Endothelial cell of umbilical vein (primary cell): ENCODE data around the gene DPEP2. TPM values are rescaled to one million over a fixed set of nuclear protein-coding genes. Genes with fewer than 3 reads are reported as not detected.
A peak's percentile ranks its signal among the peaks of the same experiment; 100 is the strongest.

Source experiments
- BruUV-seq: library from RNA; stranded (reverse); fragments of 400-500 nt; replicated peaks from 2 replicates; lab custom pipeline; 2021; lab: Mats Ljungman, UMichigan
- CTCF ChIA-PET: fragments of 300-600, 350-600 bp; sonication (Branson Sonifier 250); formaldehyde crosslinking; loops from one replicate; lab custom pipeline; 2021; ENCODE audit warnings: antibody characterized with exemption, inconsistent platforms; lab: Charles Lee
- POLR2A ChIA-PET: fragments of 300-600, 350-600 bp; sonication (Branson Sonifier 250); formaldehyde crosslinking; loops from one replicate; lab custom pipeline; 2021; ENCODE audit warnings: antibody characterized with exemption, inconsistent platforms; lab: Charles Lee
- DNase-seq: peaks from one replicate; pipeline ENCODE4 v3.0.0-alpha.2; 2011; ENCODE audit warnings: low read depth, low spot score
- FAIRE-seq: peaks from 2 replicates; lab custom pipeline; 2011; peaks lifted over from hg19 to GRCh38; lab: Jason Lieb, UNC
- H2AFZ ChIP-seq: 2 replicates; pipeline ENCODE4 v1.6.0; 2012; ENCODE audit warnings: low read depth, low read length, control low read depth, inconsistent platforms
- H3K27ac ChIP-seq: 2 replicates; pipeline ENCODE4 v1.5.1; 2011; ENCODE audit warnings: low read depth, mild to moderate bottlenecking, control low read depth, low read length, moderate library complexity; ENCODE audit not compliant: insufficient read depth
- H3K27me3 ChIP-seq, 2 experiments: 2 replicates each; pipeline versions ENCODE4 v1.6.0 to v1.6.1; 2011; ENCODE audit warnings: low read length in 2 of 2, mixed read lengths in 1 of 2; ENCODE audit not compliant: control insufficient read depth in 2 of 2, insufficient read depth in 2 of 2
- H3K36me3 ChIP-seq, 2 experiments: 2 replicates in 1 of 2; 3 replicates in 1 of 2; pipeline ENCODE4 v1.5.1; 2011; ENCODE audit warnings: low read length in 2 of 2, mild to moderate bottlenecking in 1 of 2, moderate library complexity in 1 of 2; ENCODE audit not compliant: control insufficient read depth in 2 of 2, insufficient read depth in 2 of 2; ENCODE audit errors: extremely low read depth in 1 of 2
- H3K4me1 ChIP-seq: 3 replicates; pipeline ENCODE4 v1.5.1; 2011; ENCODE audit warnings: mild to moderate bottlenecking, low read length; ENCODE audit not compliant: control insufficient read depth, insufficient read depth; ENCODE audit errors: extremely low read depth
- H3K4me2 ChIP-seq: 2 replicates; pipeline ENCODE4 v1.6.1; 2011; ENCODE audit warnings: low read length, control low read depth, mixed read lengths; ENCODE audit not compliant: insufficient read depth
- H3K4me3 ChIP-seq, 3 experiments: fragments of 200-600 bp in 1 of 3; sonication (generic), shearing (Covaris generic) in 1 of 3; replicated peaks in 1 of 3; 2 replicates each; pipeline ENCODE4 v1.5.1; 2011 to 2016; ENCODE audit warnings: control low read depth in 3 of 3, low read length in 3 of 3, mild to moderate bottlenecking in 2 of 3, inconsistent platforms in 1 of 3, low read depth in 1 of 3, moderate library complexity in 1 of 3; ENCODE audit not compliant: insufficient read depth in 1 of 3
- H3K79me2 ChIP-seq: 2 replicates; pipeline ENCODE4 v1.6.0; 2012; ENCODE audit warnings: low read length, inconsistent platforms; ENCODE audit not compliant: control insufficient read depth, insufficient read depth
- H3K9ac ChIP-seq: replicated peaks from 2 replicates; pipeline ENCODE3; 2011; ENCODE audit warnings: low read length, control low read depth; ENCODE audit not compliant: insufficient read depth; ENCODE audit errors: extremely low read depth
- H3K9me1 ChIP-seq: replicated peaks from 3 replicates; pipeline ENCODE4 v1.6.0; 2011; ENCODE audit warnings: mild to moderate bottlenecking, low read length; ENCODE audit not compliant: control insufficient read depth, insufficient read depth; ENCODE audit errors: extremely low read depth
- H3K9me3 ChIP-seq: replicated peaks from 2 replicates; pipeline ENCODE4 v1.5.1; 2012; ENCODE audit warnings: low read length, inconsistent platforms; ENCODE audit not compliant: control insufficient read depth, insufficient read depth
- H4K20me1 ChIP-seq: replicated peaks from 2 replicates; pipeline ENCODE3; 2011; ENCODE audit warnings: mild to moderate bottlenecking, low read length; ENCODE audit not compliant: control insufficient read depth, insufficient read depth; ENCODE audit errors: extremely low read depth
- EZH2 ChIP-seq: IDR thresholded peaks from 2 replicates; pipeline ENCODE4 v1.6.1; 2012; ENCODE audit warnings: borderline replicate concordance, low read depth, mild to moderate bottlenecking, moderate library complexity, low read length, inconsistent platforms; ENCODE audit not compliant: severe bottlenecking
- FOS ChIP-seq: IDR thresholded peaks from 2 replicates; pipeline ENCODE4 v1.6.1; 2011; ENCODE audit warnings: mild to moderate bottlenecking, low read length, moderate library complexity, borderline replicate concordance; ENCODE audit not compliant: insufficient read depth
- GATA2 ChIP-seq: IDR thresholded peaks from 2 replicates; pipeline ENCODE4 v1.7.0; 2011; ENCODE audit warnings: low read depth, mild to moderate bottlenecking, moderate library complexity, mixed read lengths, low read length; ENCODE audit not compliant: insufficient read length, insufficient read depth
- JUN ChIP-seq: IDR thresholded peaks from 2 replicates; pipeline ENCODE4 v1.6.1; 2011; ENCODE audit warnings: borderline replicate concordance, low read depth; ENCODE audit not compliant: insufficient read length, insufficient read depth
- MYC ChIP-seq: IDR thresholded peaks from one replicate; pipeline ENCODE4 v1.6.1; 2011; ENCODE audit warnings: mild to moderate bottlenecking, low read depth, low read length
- POLR2A ChIP-seq: IDR thresholded peaks from 2 replicates; pipeline ENCODE4 v1.6.1; 2012; ENCODE audit warnings: low read depth, mild to moderate bottlenecking, control low read depth, low read length
- POLR2AphosphoS5 ChIP-seq: IDR thresholded peaks from 2 replicates; pipeline ENCODE4 v1.6.1; 2012; ENCODE audit warnings: low read depth, mild to moderate bottlenecking, control low read depth, low read length, moderate library complexity; ENCODE audit not compliant: insufficient read depth
- dilution Hi-C: fragments of 300-500 bp; cut with MboI; formaldehyde crosslinking; loops from one replicate; pipeline ENCODE4 v1.15.0; 2019; ENCODE audit warnings: low sequenced_read_pairs; ENCODE audit not compliant: extremely low pct_ligation_motif_present
- intact Hi-C: fragments of 100-400 bp; cut with micrococcal nuclease; formaldehyde crosslinking; loops from one replicate; pipeline ENCODE4 v1.10.0; 2022
- polyA plus RNA-seq, 4 experiments: library from polyadenylated mRNA; depleted of rRNA in 3 of 4; stranded (reverse) in 3 of 4; unstranded in 1 of 4; fragments of >200 nt; gene quantifications; 2 replicates each; pipeline versions ENCODE4 v1.2.1 to v1.2.3, GENCODE V29; 2011 to 2012; ENCODE audit warnings: missing spikeins in 1 of 4
- total RNA-seq: library from RNA; stranded (reverse); gene quantifications from 2 replicates; pipeline ENCODE4 v1.2.3, GENCODE V29; 2021
- TF ChIP-seq, protein P1 (sequence below), 2 donors: IDR thresholded peaks; 1 replicate in 1 of 2; 2 replicates in 1 of 2; pipeline ENCODE4 v1.5.1; 2011; ENCODE audit warnings: low read length in 2 of 2, mild to moderate bottlenecking in 2 of 2, moderate library complexity in 2 of 2, control low read depth in 1 of 2, inconsistent platforms in 1 of 2, low read depth in 1 of 2; ENCODE audit not compliant: insufficient read depth in 1 of 2; ENCODE audit errors: extremely low read depth in 1 of 2
- TF ChIP-seq, protein P2 (sequence below): IDR thresholded peaks from 2 replicates; pipeline ENCODE4 v1.6.1; 2011; ENCODE audit not compliant: insufficient read depth, insufficient read length

Gene DPEP2
- total and polyA plus RNA-seq, 2 donors (not counting 3 experiments of a cell fraction or from before 2014, with no cell fraction given) = 0.27 to 1.8 TPM

DNA sequence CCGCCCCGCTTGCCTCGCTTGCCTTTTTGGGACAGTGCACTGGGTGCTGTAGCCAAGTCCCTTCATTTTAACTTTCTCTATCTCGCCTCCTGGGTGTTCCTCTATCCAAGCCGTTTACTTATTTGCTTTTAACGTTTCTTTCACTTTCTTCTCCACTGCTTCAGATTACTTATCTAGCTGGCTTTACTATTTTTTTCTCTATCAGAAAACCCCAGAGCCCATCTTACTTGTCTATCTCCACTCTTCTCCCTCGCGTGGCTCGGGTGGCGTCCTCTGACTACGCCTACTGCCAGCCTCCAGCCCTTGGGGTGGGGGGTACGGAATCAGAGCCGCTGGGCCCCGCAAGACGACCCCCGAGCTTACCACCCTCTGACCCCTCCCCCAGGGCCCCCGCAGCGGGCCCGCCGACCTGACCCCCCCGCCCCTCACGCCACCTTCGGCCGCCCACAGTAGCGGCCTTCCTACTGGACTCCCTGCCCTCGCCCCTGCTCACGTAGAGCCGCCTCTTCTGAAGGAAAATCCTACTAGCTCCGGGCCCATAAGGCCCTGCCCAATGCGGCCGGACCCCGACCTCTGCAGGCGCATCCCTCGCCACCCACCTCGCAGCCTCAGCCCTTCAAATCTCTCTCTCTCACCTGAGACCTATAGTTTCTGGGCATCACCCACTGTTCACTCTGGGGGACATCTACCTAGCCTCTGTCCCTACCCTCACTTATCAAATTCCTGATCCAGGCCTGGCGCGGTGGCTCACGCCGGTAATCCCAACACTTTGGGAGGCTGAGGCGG lies 29.8 kb downstream of the DPEP2 start:
- dilution Hi-C loops (no loop called here), intact Hi-C loops (no loop called here)
- peak overlapping the region; percentile 49 to 97 (median 92) for H3K4me3 ChIP-seq
- DNase-seq = peak; percentile 20
- H3K27ac ChIP-seq = peak overlapping the region; percentile 70
- H3K27me3 ChIP-seq = no peaks in the 10 kb centered on the region
- no peaks in the 10 kb centered on the region for H3K9me3 ChIP-seq
- no peak for TF ChIP-seq JUN
- no peak for TF ChIP-seq GATA2
- H3K4me1 ChIP-seq = peaks cover 22% of the 10 kb centered on the region
- ChIA-PET CTCF (interaction anchor here (1.0 to 1.3 kb wide), 3 partner anchors 11 to 153 kb away, joined by 3 to 6 read pairs (median 3); no protein-coding TSS in a partner anchor), POLR2A (no interaction called here)
- no peak for FAIRE-seq
- no TSS peak for BruUV-seq
- no peaks in the 10 kb centered on the region for H4K20me1 ChIP-seq
- no peaks in the 10 kb centered on the region for H3K9me1 ChIP-seq
- H3K4me2 ChIP-seq = peak overlapping the region; percentile 78
- peak overlapping the region; percentile 77 for H2AFZ ChIP-seq
- H3K9ac ChIP-seq = peak overlapping the region; percentile 91
- no peaks in the 10 kb centered on the region for H3K36me3 ChIP-seq
- peaks cover 37% of the 10 kb centered on the region for H3K79me2 ChIP-seq

DNA sequence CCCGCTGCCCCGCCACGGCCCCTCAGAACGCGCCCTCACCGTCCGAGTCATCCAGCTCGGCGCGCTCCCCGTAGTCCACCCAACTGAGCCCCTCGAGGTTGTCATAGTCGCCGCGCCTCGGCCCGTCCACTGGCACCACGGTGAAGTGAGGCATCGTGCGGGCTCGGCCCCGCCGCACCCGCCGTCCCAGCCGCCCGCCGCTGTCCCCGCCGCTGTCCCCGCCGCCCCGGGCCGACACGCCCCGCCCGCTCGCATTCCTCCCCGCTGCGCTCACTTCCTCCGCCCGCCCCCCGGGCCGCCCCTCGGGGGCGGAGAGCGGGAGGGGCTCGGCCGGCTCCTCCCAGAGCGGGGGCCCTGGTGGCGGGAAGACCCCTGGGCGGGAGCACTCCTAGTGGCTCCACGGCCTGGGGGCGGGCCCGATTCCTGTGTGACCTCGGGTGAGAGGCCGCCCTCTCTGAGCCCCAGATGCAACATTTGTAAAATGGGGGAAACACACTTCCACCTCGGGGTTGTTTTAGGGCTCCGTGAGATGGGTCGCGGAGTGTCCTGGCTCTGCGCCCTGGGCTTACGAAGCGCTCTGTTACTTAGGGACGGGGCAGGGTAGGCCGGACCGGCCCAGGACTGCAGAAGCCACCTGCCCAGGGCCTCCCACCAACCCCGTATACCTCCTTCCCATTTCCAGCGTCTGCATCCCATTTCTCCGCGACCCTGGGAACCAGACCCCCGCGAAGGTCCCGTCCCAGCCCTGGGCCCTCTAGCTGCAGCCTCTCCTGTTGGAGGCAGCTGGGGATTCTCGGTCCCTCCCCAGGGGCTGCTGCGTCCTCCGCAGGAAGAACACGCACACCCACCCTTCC lies 30.7 kb downstream of the DPEP2 start, which contains the start of gene SLC12A4:
SLC12A4 (minus strand) TSS at position 238 of the 854 bp plus-strand sequence; CDS start at position 154, 84 bp downstream.
- TSS peak; percentile 52 for BruUV-seq
- dilution Hi-C loops = no loop called here
- FAIRE-seq = peak; percentile 86

More for the DNA sequence above, 30.7 kb downstream of the DPEP2 start, which contains the start of gene SLC12A4:
- H3K9me3 ChIP-seq = no peaks in the 10 kb centered on the region
- peaks cover 43% of the 10 kb centered on the region for H3K79me2 ChIP-seq
- TF ChIP-seq FOS (no peak), POLR2AphosphoS5 (peak; percentile 98), JUN (no peak), EZH2 (no peak), GATA2 (no peak), MYC (no peak), POLR2A (peak; percentile 86)
- TF ChIP-seq, protein P1, sequence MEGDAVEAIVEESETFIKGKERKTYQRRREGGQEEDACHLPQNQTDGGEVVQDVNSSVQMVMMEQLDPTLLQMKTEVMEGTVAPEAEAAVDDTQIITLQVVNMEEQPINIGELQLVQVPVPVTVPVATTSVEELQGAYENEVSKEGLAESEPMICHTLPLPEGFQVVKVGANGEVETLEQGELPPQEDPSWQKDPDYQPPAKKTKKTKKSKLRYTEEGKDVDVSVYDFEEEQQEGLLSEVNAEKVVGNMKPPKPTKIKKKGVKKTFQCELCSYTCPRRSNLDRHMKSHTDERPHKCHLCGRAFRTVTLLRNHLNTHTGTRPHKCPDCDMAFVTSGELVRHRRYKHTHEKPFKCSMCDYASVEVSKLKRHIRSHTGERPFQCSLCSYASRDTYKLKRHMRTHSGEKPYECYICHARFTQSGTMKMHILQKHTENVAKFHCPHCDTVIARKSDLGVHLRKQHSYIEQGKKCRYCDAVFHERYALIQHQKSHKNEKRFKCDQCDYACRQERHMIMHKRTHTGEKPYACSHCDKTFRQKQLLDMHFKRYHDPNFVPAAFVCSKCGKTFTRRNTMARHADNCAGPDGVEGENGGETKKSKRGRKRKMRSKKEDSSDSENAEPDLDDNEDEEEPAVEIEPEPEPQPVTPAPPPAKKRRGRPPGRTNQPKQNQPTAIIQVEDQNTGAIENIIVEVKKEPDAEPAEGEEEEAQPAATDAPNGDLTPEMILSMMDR (IDR thresholded peaks at IDR 0.05; ENCODE audit: extremely low read depth in 1 of 2, insufficient read depth in 1 of 2, low read depth in 1 of 2, low read length in 2 of 2) = no peak
- TF ChIP-seq, protein P2, sequence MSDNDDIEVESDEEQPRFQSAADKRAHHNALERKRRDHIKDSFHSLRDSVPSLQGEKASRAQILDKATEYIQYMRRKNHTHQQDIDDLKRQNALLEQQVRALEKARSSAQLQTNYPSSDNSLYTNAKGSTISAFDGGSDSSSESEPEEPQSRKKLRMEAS = no peak
- H3K36me3 ChIP-seq = no peaks in the 10 kb centered on the region
- peak; percentile 78 for DNase-seq
- ChIA-PET CTCF (interaction anchor here (1.0 to 1.3 kb wide), 3 partner anchors 72 to 152 kb away, joined by 3 to 6 read pairs (median 4); no protein-coding TSS in a partner anchor), POLR2A (interaction anchor here (0.5 kb wide), 1 partner anchor 69 kb away, joined by 3 read pairs; no protein-coding TSS in a partner anchor)
- H3K27me3 ChIP-seq = no peaks in the 10 kb centered on the region
- peak within 1 kb of the TSS; percentile 77 for H2AFZ ChIP-seq
- H3K27ac ChIP-seq = peak within 1 kb of the TSS; percentile 70
- H3K4me2 ChIP-seq = peak within 1 kb of the TSS; percentile 78
- peak within 1 kb of the TSS; percentile 92 to 97 (median 96) for H3K4me3 ChIP-seq
- intact Hi-C loops = no loop called here
- H3K4me1 ChIP-seq = peaks cover 22% of the 10 kb centered on the region
- no peaks in the 10 kb centered on the region for H4K20me1 ChIP-seq
- H3K9me1 ChIP-seq = no peaks in the 10 kb centered on the region
- peak within 1 kb of the TSS; percentile 91 for H3K9ac ChIP-seq
